Measurements from ENCODE around the gene NAV1. TPM values are rescaled to one million over a fixed set of nuclear protein-coding genes. Genes with fewer than 3 reads are reported as not detected.
"Not testable (repeated sequence)": the region's sequence is repeated elsewhere in the genome, so short reads cannot be mapped to it uniquely, and the experiment has no call there.

NAV1 gene
- total and polyA plus RNA-seq, 9 of the 15 experiments (the other 6 are each of a cell fraction or from before 2014, with no cell fraction given), result 0.91 to 16.8 (median 3.2) TPM

DNA sequence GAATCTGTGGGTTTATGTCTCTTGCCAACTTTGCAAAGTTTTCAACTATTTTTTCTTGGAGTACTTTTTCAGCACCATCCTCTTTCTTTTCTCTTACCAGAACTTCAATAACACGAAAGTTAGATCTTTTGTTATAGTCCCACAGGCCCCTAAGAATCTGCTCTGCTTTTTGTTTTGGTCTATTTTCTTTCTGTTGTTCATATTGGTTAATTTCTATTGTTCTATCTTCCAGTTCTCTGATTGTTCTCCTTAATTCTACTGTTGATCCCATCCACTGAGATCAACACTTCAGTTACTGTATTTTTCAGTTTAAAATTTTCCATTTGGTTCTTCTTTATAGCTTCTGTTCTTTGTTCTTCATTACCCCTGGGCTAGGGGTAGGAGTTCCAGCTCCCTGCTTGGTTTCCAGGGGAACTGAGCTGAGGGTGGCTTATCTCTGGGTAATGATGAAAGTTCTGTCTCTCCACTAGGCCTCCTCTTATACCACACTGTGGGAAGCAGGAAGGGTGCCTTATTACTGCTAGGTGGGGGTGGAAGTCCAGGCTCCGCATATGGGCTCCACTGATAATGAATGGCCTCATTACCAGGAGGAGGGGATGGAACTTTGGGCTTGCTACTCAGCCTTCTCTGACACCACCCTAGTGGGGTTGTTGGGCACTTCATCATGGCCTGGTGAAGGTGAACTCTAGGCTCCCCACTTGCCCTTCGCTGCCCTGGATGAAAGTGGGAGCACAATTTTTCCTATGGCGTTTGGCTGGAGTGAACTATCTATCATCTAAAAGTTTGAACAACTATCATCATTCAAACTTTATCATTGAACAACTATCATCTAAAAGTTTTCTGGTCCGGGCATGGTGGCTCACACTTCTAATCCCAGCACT, 39.3 kb downstream of the NAV1 start (continued):
- TF ChIP-seq, protein P1, sequence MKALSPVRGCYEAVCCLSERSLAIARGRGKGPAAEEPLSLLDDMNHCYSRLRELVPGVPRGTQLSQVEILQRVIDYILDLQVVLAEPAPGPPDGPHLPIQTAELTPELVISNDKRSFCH (CRISPR knock-in tag; IDR thresholded peaks at IDR 0.05), result no peak
- TF ChIP-seq, protein P1 (tag; IDR thresholded peaks at IDR 0.05), result peak; percentile 86; the same call in 1 of the 2 replicates
- TF ChIP-seq ZKSCAN8 (CRISPR knock-in tag; IDR thresholded peaks at IDR 0.05), result peak; percentile 87
- TF ChIP-seq RBBP5 (IDR thresholded peaks at IDR 0.05; ENCODE audit: borderline replicate concordance, insufficient read depth, low read length, poor library complexity, severe bottlenecking), result peak; percentile 53
- peak; percentile 22 for TF ChIP-seq FOS (IDR thresholded peaks at IDR 0.05; ENCODE audit: extremely low read depth, insufficient read length)
- peak; percentile 53; the same call in 1 of the 2 replicates for TF ChIP-seq HES1 (IDR thresholded peaks at IDR 0.05; ENCODE audit: low read depth)
- TF ChIP-seq HEY1 (CRISPR knock-in tag; IDR thresholded peaks at IDR 0.05; ENCODE audit: borderline replicate concordance), result peak; percentile 61; the same call in 1 of the 2 replicates
- no peak for TF ChIP-seq SIN3A (IDR thresholded peaks at IDR 0.05; ENCODE audit: borderline replicate concordance in 2 of 2, control insufficient read depth in 1 of 2, low read depth in 2 of 2, low read length in 2 of 2)

DNA sequence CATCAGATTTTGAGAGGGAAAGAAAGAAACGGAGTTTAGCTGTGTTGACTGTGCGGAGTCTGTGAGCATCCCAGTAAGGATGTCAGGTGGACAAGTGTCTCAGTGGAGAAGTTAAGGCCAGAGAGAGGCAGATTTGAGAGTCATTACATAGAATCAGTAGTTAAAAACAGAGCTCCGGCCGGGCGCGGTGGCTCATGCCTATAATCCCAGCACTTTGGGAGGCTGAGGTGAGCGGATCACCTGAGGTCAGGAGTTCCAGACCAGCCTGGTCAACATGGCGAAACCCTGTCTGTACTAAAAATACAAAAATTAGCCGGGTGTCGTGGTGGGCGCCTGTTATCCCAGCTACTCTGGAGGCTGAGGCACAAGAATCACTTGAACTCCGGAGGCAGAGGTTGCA, 42.4 kb downstream of the NAV1 start:
- BruUV-seq (replicated peaks); H3K79me2 ChIP-seq (ENCODE audit: control insufficient read depth, insufficient read depth, low read length); H3K9ac ChIP-seq (ENCODE audit: insufficient read depth in 1 of 2, low read depth in 2 of 2, low read length in 2 of 2); FAIRE-seq; H2AFZ ChIP-seq (ENCODE audit: low read depth, low read length); DNase-seq (ENCODE audit: extremely low read depth in 1 of 4, low spot score in 3 of 4); in situ Hi-C loops (cut with MboI); H3K36me3 ChIP-seq (ENCODE audit: control insufficient read depth, insufficient read depth, low read length); H3K27me3 ChIP-seq (ENCODE audit: control insufficient read depth in 2 of 2, insufficient read depth in 2 of 2, low read length in 2 of 2); CTCF ChIA-PET (ENCODE audit: low intra/inter-chr PET ratio); intact Hi-C loops (cut with micrococcal nuclease); H3K4me2 ChIP-seq (ENCODE audit: insufficient read depth, low read length); H3K9me3 ChIP-seq (replicated peaks; ENCODE audit: control insufficient read depth, insufficient read depth, low read depth, low read length); H3K9me1 ChIP-seq (ENCODE audit: control insufficient read depth, insufficient read depth, low read length); H3K27ac ChIP-seq (ENCODE audit: extremely low read depth, low read depth, low read length); H4K20me1 ChIP-seq (replicated peaks; ENCODE audit: control insufficient read depth, insufficient read depth, low read length); H3K4me3 ChIP-seq; ATAC-seq: not testable (repeated sequence)
- POLR2A ChIA-PET, result interaction anchor here (0.9 to 1.6 kb wide), 8 partner anchors 10 to 122 kb away, joined by 3 to 4 read pairs (median 3); no protein-coding TSS in a partner anchor
- peaks cover 34 to 64% of the 10 kb centered on the region in 2 experiments for H3K4me1 ChIP-seq (replicated peaks in 1 of 2; ENCODE audit: control insufficient read depth in 2 of 2, insufficient read depth in 2 of 2, low read length in 2 of 2)
- WGBS (ENCODE audit: insufficient coverage, low coverage, missing lambda C conversion rate), result 89% methylated on average over 11 of the region's 12 CpGs

All from K562 (cell line).